ENCODE measurements around the gene SLC34A2.

The SLC34A2 gene

DNA sequence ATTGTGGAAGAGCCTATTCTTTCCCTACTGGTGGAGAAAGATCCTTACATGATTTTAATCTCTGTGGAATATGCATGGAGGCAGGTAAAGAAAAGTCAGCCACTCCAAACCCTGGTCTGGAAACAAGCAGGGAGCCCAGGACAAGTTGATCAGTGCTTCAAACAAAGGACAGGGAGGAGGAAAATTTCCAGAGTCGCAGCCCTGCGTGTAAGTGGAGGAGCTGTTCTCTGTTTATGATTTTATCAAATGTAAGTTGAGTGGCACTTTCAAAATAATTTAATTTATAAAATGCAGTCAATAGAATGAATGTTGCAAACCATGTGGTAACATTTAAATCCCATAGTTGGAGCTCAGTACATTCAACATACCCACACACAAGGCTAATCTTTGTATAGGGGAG, 57.0 kb downstream of the SLC34A2 start:
- no peak for DNase-seq
- H3K36me3 ChIP-seq = no peaks in the 10 kb centered on the region
- TF ChIP-seq, protein P1, sequence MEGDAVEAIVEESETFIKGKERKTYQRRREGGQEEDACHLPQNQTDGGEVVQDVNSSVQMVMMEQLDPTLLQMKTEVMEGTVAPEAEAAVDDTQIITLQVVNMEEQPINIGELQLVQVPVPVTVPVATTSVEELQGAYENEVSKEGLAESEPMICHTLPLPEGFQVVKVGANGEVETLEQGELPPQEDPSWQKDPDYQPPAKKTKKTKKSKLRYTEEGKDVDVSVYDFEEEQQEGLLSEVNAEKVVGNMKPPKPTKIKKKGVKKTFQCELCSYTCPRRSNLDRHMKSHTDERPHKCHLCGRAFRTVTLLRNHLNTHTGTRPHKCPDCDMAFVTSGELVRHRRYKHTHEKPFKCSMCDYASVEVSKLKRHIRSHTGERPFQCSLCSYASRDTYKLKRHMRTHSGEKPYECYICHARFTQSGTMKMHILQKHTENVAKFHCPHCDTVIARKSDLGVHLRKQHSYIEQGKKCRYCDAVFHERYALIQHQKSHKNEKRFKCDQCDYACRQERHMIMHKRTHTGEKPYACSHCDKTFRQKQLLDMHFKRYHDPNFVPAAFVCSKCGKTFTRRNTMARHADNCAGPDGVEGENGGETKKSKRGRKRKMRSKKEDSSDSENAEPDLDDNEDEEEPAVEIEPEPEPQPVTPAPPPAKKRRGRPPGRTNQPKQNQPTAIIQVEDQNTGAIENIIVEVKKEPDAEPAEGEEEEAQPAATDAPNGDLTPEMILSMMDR (IDR thresholded peaks at IDR 0.05; ENCODE audit: low read depth, low read length) = no peak
- H3K27me3 ChIP-seq (ENCODE audit: insufficient read depth, low read depth, severe bottlenecking) = peaks cover 10% of the 10 kb centered on the region
- no peaks in the 10 kb centered on the region for H3K9me3 ChIP-seq (ENCODE audit: severe bottlenecking)
- no peak overlapping the region for H3K27ac ChIP-seq
- H3K4me3 ChIP-seq (ENCODE audit: low read depth, low read length) = no peak overlapping the region

DNA sequence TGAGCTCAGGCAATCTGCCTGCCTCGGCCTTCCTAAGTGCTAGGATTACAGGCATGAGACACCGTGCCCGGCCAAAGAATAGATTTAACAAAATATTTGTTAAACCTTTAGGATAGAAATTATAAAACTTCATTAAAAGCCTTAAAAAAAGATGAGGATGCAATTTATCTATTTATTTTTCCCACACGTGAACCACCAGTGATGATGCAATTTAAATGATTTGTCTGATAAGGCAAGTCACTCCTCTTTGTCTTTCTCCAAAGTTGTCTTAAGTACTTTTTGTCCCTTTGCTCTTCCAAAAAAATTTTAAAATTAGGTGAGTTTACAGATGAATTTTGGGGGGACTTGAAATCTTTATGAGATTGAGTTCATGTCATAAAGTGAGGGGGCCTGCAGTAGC, 58.2 kb downstream of the SLC34A2 start:
- no peaks in the 10 kb centered on the region for H3K9me3 ChIP-seq (ENCODE audit: severe bottlenecking)
- H3K4me3 ChIP-seq (ENCODE audit: low read depth, low read length) = no peak overlapping the region
- no peaks in the 10 kb centered on the region for H3K36me3 ChIP-seq
- DNase-seq = no peak
- TF ChIP-seq, protein P1 (IDR thresholded peaks at IDR 0.05; ENCODE audit: low read depth, low read length) = no peak
- H3K27ac ChIP-seq = no peak overlapping the region
- peaks cover 10% of the 10 kb centered on the region for H3K27me3 ChIP-seq (ENCODE audit: insufficient read depth, low read depth, severe bottlenecking)

DNA sequence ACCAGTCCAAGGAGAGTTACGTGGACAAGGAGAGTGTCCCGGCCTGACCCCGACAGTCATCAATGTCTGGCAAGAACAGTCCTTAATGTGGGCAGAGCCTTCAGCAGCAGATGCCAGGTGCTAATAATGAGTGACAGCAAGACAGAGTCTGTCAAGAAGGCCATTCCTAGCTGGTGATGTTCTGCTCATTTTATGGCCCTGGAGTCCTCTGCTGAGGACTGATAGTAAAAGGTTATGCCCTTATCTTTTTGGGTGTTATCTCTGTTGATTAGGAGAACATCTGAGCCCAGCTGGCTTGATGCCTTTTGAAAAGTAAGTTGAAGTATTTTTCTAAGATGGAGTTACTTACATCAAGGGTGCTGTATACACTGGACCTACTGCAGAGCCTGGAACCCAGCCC, 67.3 kb downstream of the SLC34A2 start:
- DNase-seq = no peak
- no peaks in the 10 kb centered on the region for H3K9me3 ChIP-seq (ENCODE audit: severe bottlenecking)
- H3K27ac ChIP-seq = no peak overlapping the region
- TF ChIP-seq, protein P1 (IDR thresholded peaks at IDR 0.05; ENCODE audit: low read depth, low read length) = no peak
- H3K36me3 ChIP-seq = no peaks in the 10 kb centered on the region
- peaks cover 4% of the 10 kb centered on the region for H3K27me3 ChIP-seq (ENCODE audit: insufficient read depth, low read depth, severe bottlenecking)
- no peak overlapping the region for H3K4me3 ChIP-seq (ENCODE audit: low read depth, low read length)

DNA sequence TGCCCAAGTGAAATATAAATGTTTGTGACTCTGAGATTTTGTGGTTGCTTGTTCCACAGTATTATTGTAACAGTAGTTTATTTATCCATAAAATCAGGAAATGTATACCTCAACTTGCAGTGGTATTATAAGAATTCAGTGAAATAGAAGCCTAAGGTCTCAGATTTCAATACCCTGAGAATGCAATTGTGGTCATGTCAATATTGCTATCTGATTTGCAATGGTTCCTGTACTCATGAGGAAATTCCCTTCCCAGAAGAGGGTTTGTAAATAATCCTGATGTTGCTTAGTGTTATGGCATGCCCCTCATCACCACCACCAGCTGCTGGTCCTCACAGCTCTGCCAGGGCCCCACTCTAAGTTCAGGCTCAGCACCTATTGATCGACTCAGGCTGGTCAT, 67.8 kb downstream of the SLC34A2 start:
- Histone ChIP-seq H3K27me3 (ENCODE audit: insufficient read depth, low read depth, severe bottlenecking) (peaks cover 4% of the 10 kb centered on the region), H3K9me3 (ENCODE audit: severe bottlenecking) (no peaks in the 10 kb centered on the region)
- DNase-seq = no peak

DNA sequence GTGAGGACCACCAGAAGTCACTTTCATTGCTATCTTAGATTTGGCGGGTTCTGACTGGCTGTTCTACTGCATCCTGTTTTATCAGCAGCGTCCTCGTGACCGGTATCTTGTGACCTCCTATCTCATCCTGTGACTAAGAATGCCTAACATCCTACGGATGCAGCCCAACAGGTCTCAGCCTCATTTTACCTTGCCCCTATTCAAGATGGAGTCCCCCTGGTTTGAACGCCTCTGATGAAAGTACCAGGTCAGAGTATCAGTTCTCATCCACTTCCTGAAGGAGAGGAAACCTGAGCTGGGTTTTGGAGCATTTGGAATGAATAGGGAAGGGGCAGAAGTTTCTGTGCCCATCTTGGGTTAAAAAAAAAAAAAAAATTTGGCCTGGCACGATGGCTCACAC, 70.2 kb downstream of the SLC34A2 start:
- TF ChIP-seq, protein P1 (IDR thresholded peaks at IDR 0.05; ENCODE audit: low read depth, low read length) = no peak

More for the DNA sequence above, 67.8 kb downstream of the SLC34A2 start:
- H3K27ac ChIP-seq = no peak overlapping the region
- no peak overlapping the region for H3K4me3 ChIP-seq (ENCODE audit: low read depth, low read length)
- TF ChIP-seq, protein P1 (IDR thresholded peaks at IDR 0.05; ENCODE audit: low read depth, low read length) = no peak
- H3K36me3 ChIP-seq = no peaks in the 10 kb centered on the region

DNA sequence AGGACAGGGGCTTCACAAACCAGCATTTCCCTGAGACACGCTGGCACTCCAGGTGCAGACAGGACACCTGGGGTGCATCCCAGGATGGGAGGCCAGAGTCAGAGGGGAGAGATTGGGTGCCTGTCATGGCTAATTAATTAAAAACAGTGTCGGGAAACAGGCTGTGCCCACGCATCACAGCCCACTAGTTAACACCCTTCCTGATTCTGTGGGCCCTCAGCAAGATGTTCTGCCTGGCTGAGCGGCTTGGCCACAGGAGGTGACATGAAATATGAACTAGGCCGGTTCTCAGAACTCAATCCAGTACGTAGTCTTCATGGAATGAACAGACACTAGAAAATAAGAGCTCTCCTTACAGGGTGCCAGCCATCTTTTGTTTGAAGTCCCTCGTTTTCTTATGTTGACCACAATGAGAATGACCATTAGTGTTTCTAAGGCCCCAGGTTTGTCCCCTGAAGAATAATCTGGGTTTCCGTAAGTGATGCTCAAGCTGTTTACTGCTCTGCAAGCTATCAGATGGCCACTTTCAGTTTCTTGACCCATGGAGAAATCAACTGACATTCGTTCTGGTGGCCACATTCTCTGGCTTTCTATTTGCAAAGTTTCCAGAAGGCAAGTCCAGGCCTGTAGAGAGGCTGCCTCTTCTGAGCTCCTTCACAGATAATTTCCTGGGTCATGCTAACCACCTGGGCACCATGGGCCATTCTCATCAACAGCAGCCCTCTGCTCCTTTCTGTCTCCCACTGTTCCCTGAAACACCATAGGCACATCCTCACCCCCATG, 72.3 kb downstream of the SLC34A2 start:
- TF ChIP-seq, protein P1 (IDR thresholded peaks at IDR 0.05; ENCODE audit: low read depth, low read length) = no peak
- no peaks in the 10 kb centered on the region for H3K9me3 ChIP-seq (ENCODE audit: severe bottlenecking)
- no peak for DNase-seq
- H3K4me3 ChIP-seq (ENCODE audit: low read depth, low read length) = no peak overlapping the region
- H3K36me3 ChIP-seq = no peaks in the 10 kb centered on the region
- H3K27me3 ChIP-seq (ENCODE audit: insufficient read depth, low read depth, severe bottlenecking) = no peaks in the 10 kb centered on the region
- H3K27ac ChIP-seq = no peak overlapping the region

More for the DNA sequence above, 70.2 kb downstream of the SLC34A2 start:
- no peak overlapping the region for H3K27ac ChIP-seq
- DNase-seq = no peak
- no peaks in the 10 kb centered on the region for H3K36me3 ChIP-seq
- peaks cover 4% of the 10 kb centered on the region for H3K27me3 ChIP-seq (ENCODE audit: insufficient read depth, low read depth, severe bottlenecking)
- H3K9me3 ChIP-seq (ENCODE audit: severe bottlenecking) = no peaks in the 10 kb centered on the region
- no peak overlapping the region for H3K4me3 ChIP-seq (ENCODE audit: low read depth, low read length)
